Common myeloid progenitor, CD34-positive (primary cell): ENCODE data around the gene OGFR.

Experiments
- CTCF ChIA-PET: fragments of 350-600 bp; sonication (Branson Sonifier 250); formaldehyde crosslinking; loops from one replicate; lab custom pipeline; 2021; ENCODE audit warnings: antibody characterized with exemption; lab: Charles Lee
- POLR2A ChIA-PET: fragments of 350-600 bp; sonication (Branson Sonifier 250); formaldehyde crosslinking; loops from one replicate; lab custom pipeline; 2021; ENCODE audit warnings: antibody characterized with exemption; lab: Charles Lee
- DNase-seq, 3 donors: peaks; one replicate each; pipeline versions ENCODE4 v3.0.0 to v3.0.0-alpha.2; 2013
- H3K27ac ChIP-seq, 2 experiments: 1 replicate in 1 of 2; 2 replicates in 1 of 2; pipeline ENCODE4 v1.7.0; 2013; ENCODE audit warnings: inconsistent platforms in 2 of 2, low read length in 2 of 2, mild to moderate bottlenecking in 2 of 2, low read depth in 1 of 2, moderate library complexity in 1 of 2; ENCODE audit not compliant: severe bottlenecking in 2 of 2, insufficient read depth in 1 of 2, poor library complexity in 1 of 2
- H3K27me3 ChIP-seq, 5 experiments: replicated peaks in 2 of 5; 1 replicate in 3 of 5; 2 replicates in 2 of 5; pipeline versions ENCODE4 v1.6.1 to v1.7.0; 2013; ENCODE audit warnings: low read length in 4 of 5, mild to moderate bottlenecking in 2 of 5, moderate library complexity in 2 of 5, inconsistent platforms in 1 of 5; ENCODE audit not compliant: insufficient read depth in 5 of 5, control insufficient read depth in 4 of 5
- H3K36me3 ChIP-seq, 4 experiments: 1 replicate in 2 of 4; 2 replicates in 2 of 4; pipeline versions ENCODE4 v1.6.1 to v1.7.0; 2013; ENCODE audit warnings: low read length in 3 of 4, control low read depth in 1 of 4, mild to moderate bottlenecking in 1 of 4; ENCODE audit not compliant: control insufficient read depth in 4 of 4, insufficient read depth in 4 of 4
- H3K4me1 ChIP-seq, 4 experiments: 1 replicate in 3 of 4; 2 replicates in 1 of 4; pipeline versions ENCODE4 v1.6.1 to v1.7.1; 2013; ENCODE audit warnings: low read length in 3 of 4, mild to moderate bottlenecking in 3 of 4, control low read depth in 1 of 4, inconsistent platforms in 1 of 4, moderate library complexity in 1 of 4; ENCODE audit not compliant: control insufficient read depth in 4 of 4, insufficient read depth in 4 of 4; ENCODE audit errors: control extremely low read depth in 1 of 4
- H3K4me3 ChIP-seq, 7 experiments: 1 replicate in 4 of 7; 2 replicates in 3 of 7; pipeline versions ENCODE4 v1.5.1 to v1.7.0; 2013; ENCODE audit warnings: mild to moderate bottlenecking in 7 of 7, low read length in 6 of 7, moderate library complexity in 6 of 7, inconsistent platforms in 2 of 7, low read depth in 2 of 7, control low read depth in 1 of 7; ENCODE audit not compliant: insufficient read depth in 4 of 7, control insufficient read depth in 1 of 7; ENCODE audit errors: extremely low read depth in 1 of 7
- H3K9me3 ChIP-seq, 5 experiments: 1 replicate in 4 of 5; 2 replicates in 1 of 5; pipeline versions ENCODE4 v1.6.1 to v1.7.1; 2013; ENCODE audit warnings: low read length in 4 of 5, mild to moderate bottlenecking in 2 of 5, inconsistent platforms in 1 of 5, low read depth in 1 of 5, moderate library complexity in 1 of 5; ENCODE audit not compliant: control insufficient read depth in 4 of 5, insufficient read depth in 2 of 5; ENCODE audit errors: control extremely low read depth in 1 of 5
- WGBS: methylation state at CpG from one replicate; pipeline ENCODE4 v1.1.5; 2013; ENCODE audit not compliant: insufficient coverage; 5-methylcytosine and 5-hydroxymethylcytosine counted together

The OGFR gene

DNA sequence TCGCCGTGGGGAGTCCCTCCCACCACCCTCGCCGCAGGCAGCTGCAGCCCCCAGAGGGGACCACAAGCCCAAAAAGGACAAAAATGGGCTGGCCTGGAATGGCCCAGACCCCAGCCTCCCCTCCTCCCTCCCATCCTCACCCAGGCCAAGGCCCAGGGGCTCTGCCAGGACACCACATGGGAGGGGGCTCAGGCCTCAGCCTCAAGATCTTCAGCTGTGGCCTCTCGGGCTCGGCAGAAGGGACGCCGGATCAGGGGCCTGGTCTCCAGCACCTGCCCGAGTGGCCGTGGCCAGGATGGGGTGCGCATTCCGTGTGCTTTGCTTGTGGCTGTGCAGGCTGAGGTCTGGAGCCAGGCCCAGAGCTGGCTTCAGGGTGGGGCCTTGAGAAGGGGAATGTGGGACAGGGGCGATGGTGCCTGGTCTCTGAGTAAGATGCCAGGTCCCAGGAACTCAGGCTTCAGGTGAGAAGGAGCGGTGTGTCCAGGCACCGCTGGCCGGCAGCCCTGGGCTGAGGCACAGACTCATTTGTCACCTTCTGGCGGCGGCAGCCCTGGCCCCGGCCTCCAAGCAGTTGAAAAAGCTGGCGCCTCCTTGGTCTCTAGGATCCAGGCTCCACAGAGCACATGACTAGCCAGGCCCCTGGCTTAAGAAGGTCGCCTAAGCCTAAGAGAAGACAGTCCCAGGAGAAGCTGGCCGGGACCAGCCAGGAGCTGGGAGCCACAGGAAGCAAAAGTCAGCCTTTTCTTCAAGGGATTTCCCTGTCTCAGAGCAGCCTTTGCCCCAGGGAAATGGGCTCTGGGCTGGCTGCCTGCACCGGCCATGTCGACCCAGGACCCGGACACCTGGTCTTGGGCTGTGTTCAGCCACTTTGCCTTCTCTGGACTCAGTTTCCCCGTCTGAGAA is 43.5 kb upstream of the OGFR start:
- H3K36me3 ChIP-seq = no peaks in the 10 kb centered on the region
- H3K27me3 ChIP-seq = no peaks in the 10 kb centered on the region
- no peak overlapping the region for H3K4me3 ChIP-seq
- no peak overlapping the region for H3K27ac ChIP-seq
- 96% methylated on average over 19 of the region's 26 CpGs for WGBS
- POLR2A ChIA-PET = no interaction called here
- CTCF ChIA-PET = interaction anchor here (0.9 kb wide), 1 partner anchor 9 kb away, joined by 4 read pairs; no protein-coding TSS in a partner anchor
- no peak for DNase-seq
- peaks cover 0 to 2% (median 0%) of the 10 kb centered on the region in 5 experiments for H3K9me3 ChIP-seq
- H3K4me1 ChIP-seq = no peaks in the 10 kb centered on the region

DNA sequence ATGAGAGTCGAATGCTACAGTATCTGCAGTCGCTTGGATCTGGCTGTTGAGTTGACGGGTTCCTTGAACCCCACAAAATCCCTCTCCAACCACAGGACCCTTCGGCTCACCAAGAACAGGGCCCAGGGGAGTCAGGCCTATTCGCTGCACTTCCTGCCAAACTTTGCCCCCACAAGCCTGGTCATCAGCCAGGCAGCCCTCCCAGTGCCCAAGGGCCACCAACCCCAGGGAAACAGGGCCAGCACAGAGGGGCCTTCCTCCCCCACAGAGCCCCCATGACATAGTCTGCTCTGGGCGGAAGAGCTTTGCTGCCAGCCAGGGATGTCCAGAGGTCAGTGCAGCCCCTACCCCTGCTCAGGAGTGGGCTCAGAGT is 42.9 kb upstream of the OGFR start:
- Histone ChIP-seq H3K4me1 (no peaks in the 10 kb centered on the region), H3K27me3 (no peaks in the 10 kb centered on the region), H3K4me3 (no peak overlapping the region), H3K27ac (no peak overlapping the region), H3K9me3 (peaks cover 0 to 2% (median 0%) of the 10 kb centered on the region in 5 experiments), H3K36me3 (no peaks in the 10 kb centered on the region)
- WGBS = 97% methylated on average over 4 of the region's 6 CpGs
- CTCF ChIA-PET = interaction anchor here (1.0 kb wide), 1 partner anchor 21 kb away, joined by 3 read pairs; no protein-coding TSS in a partner anchor
- DNase-seq = no peak
- POLR2A ChIA-PET = no interaction called here

DNA sequence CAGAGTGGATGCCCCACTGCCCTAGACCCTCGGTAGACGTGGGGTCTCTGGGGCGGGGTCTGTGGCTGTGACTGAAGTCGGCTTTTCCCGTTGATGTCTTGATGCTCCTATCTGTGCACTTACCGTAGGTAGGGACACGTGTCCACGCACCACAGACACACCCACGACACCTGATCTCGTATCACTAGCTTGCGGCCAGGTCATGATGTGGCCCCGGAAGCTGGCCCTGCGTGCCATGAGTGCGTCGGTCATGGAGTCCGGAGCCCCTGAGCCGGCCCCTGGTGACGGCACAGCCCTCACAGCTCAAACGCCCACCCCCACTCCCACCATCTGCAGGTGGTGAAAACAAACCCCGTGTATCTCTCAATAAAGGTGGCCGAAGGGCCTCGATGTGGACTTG is 42.3 kb upstream of the OGFR start:
- ChIA-PET POLR2A (no interaction called here), CTCF (interaction anchor here (1.0 kb wide), 1 partner anchor 20 kb away, joined by 3 read pairs; no protein-coding TSS in a partner anchor)
- no peaks in the 10 kb centered on the region for H3K36me3 ChIP-seq
- WGBS = 90% methylated on average over 17 of the region's 22 CpGs
- no peaks in the 10 kb centered on the region for H3K27me3 ChIP-seq
- no peak overlapping the region for H3K27ac ChIP-seq
- H3K4me1 ChIP-seq = no peaks in the 10 kb centered on the region
- H3K9me3 ChIP-seq = peaks cover 0 to 2% (median 0%) of the 10 kb centered on the region in 5 experiments
- DNase-seq = no peak
- no peak overlapping the region for H3K4me3 ChIP-seq

DNA sequence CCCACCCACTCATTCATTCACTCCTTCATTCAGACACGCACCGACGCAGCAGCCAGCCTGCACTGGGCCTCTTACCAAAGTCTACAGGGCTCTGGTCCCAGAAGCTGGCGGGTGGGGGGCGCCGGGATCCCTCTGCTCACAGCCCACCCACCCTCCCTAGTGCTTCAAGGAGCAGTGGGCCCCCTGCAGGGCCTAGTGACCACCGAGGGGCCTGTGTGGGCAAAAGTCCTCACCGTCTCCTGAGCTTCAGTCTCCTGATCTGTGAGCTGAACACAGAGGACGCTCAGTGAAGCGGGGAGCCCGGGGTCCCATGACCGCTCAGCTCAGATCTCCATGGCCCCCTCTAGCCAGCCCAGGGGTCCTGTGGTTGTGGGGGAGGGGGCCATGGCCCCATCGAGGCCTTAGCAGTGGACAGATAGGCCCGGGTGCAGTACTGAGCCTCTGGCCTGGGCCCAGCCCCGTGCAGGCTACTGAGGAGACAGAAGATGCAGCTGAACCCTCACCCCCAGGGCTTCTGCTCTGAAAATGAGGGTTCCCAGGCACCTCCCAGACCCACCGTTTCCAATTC is 41.8 kb upstream of the OGFR start:
- no peaks in the 10 kb centered on the region for H3K9me3 ChIP-seq
- no peak overlapping the region for H3K4me3 ChIP-seq
- H3K27me3 ChIP-seq = no peaks in the 10 kb centered on the region
- WGBS = 99% methylated on average over 10 of the region's 16 CpGs
- H3K4me1 ChIP-seq = no peaks in the 10 kb centered on the region
- ChIA-PET POLR2A (no interaction called here), CTCF (interaction anchor here (1.0 kb wide), 1 partner anchor 19 kb away, joined by 3 read pairs; no protein-coding TSS in a partner anchor)
- no peak for DNase-seq
- H3K36me3 ChIP-seq = no peaks in the 10 kb centered on the region
- H3K27ac ChIP-seq = no peak overlapping the region

DNA sequence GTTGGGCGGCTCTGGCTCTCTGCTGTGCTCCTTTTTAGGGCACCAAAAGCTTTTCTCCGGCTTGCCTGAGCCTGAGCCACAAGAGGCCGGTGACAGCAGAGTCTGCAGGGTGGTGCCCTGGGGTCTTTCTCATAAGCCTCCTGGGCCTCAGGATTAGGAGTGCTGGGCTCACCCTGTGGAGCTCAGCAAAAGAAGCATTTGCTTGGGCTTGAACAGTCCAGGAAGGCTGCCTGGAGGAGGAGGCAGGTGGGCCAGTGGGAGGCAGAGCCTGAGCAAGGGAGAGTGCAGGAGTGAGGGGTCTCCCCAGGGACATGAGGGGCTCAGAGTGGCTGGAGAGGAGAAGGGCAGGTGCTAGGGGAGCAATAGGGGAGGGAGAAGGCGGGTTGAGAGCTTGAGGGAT is 41.2 kb upstream of the OGFR start:
- Histone ChIP-seq H3K36me3 (no peaks in the 10 kb centered on the region), H3K4me3 (no peak overlapping the region), H3K9me3 (no peaks in the 10 kb centered on the region), H3K4me1 (no peaks in the 10 kb centered on the region), H3K27me3 (no peaks in the 10 kb centered on the region), H3K27ac (no peak overlapping the region)
- ChIA-PET POLR2A (no interaction called here), CTCF (no interaction called here)
- DNase-seq = no peak
- 98% methylated on average over 4 of the region's 4 CpGs for WGBS

DNA sequence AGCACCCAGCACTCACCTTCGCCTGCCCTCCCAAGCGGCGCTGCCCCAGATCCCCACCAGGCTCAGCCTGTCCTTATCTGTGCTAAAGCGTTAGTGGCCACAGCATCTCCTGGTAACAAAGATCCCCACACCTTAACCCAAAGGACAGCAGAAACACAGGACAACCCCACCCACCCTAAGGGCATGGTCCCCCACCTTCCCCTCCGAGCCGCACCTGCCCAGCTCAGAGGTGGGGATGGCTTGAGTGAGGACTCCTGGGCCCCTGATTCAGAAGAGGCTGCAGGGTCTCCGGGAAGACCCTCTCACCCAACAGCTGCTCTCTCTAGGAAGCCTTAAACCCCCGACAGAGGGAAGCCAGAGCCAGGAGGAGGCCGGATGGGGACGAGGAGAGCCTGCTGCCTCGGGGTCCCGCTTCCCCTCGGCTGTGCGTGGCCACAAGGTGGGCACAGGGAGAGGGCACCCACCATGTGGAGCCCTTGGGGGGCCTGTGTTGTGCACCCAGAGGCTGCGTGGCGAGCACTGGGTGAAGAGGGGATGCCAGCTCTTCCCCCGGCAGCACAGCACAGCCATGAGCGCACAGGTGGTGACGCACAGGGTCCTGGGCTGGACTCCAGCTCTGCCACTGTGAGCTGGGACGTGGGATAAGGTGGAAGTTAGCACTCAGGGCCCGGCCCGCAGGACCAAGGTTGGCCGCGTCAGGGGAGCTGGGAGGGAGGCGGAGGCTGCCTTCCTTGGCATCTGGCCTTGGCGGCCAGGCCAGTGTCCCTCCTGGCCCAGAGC is 40.3 kb upstream of the OGFR start:
- CTCF ChIA-PET = interaction anchor here (1.1 to 1.2 kb wide), 2 partner anchors 15 to 31 kb away, joined by 3 to 4 read pairs; no protein-coding TSS in a partner anchor
- Histone ChIP-seq H3K27me3 (no peaks in the 10 kb centered on the region), H3K36me3 (no peaks in the 10 kb centered on the region), H3K9me3 (no peaks in the 10 kb centered on the region), H3K4me3 (no peak overlapping the region), H3K27ac (no peak overlapping the region), H3K4me1 (no peaks in the 10 kb centered on the region)
- POLR2A ChIA-PET = no interaction called here
- no peak for DNase-seq
- WGBS = 97% methylated on average over 23 of the region's 26 CpGs
